ENCODE measurements around the gene IL11.

GRCh38 chr19:55322204-55322885 lies 47.9 kb downstream of the IL11 start:
- TF ChIP-seq EZH2 (IDR thresholded peaks at IDR 0.05; ENCODE audit: insufficient read depth, poor library complexity, severe bottlenecking): no peak
- no peak for TF ChIP-seq EZH2phosphoT487 (IDR thresholded peaks at IDR 0.05; ENCODE audit: insufficient read depth, low read depth)
